HAP-1 (cell line): ENCODE results near the gene GNG13.

Source experiments
- DNase-seq, 2 experiments: peaks; one replicate each; pipeline ENCODE4 v3.0.0-alpha.2; 2016 to 2020; ENCODE audit warnings: low spot score in 2 of 2
- H3K27me3 ChIP-seq: fragments of 250-450 bp; sonication (Bioruptor Pico); 2 replicates; pipeline ENCODE4 v1.5.1; 2020; ENCODE audit warnings: low read depth, mild to moderate bottlenecking, moderate library complexity
- H3K36me3 ChIP-seq: fragments of 250-450 bp; sonication (Bioruptor Pico); replicated peaks from 2 replicates; pipeline ENCODE4 v1.5.1; 2020; ENCODE audit warnings: mild to moderate bottlenecking
- H3K4me1 ChIP-seq: fragments of 250-450 bp; sonication (Bioruptor Pico); 2 replicates; pipeline ENCODE4 v1.5.1; 2020; ENCODE audit warnings: mild to moderate bottlenecking
- H3K4me3 ChIP-seq: fragments of 250-450 bp; sonication (Bioruptor Pico); 2 replicates; pipeline ENCODE4 v1.5.1; 2020; ENCODE audit warnings: mild to moderate bottlenecking, moderate library complexity
- H3K9me3 ChIP-seq: fragments of 250-450 bp; sonication (Bioruptor Pico); 2 replicates; pipeline ENCODE4 v1.5.1; 2020; ENCODE audit warnings: mild to moderate bottlenecking, moderate library complexity
- in situ Hi-C: fragments of 300-500 bp; cut with MboI; formaldehyde crosslinking; loops from 3 replicates; pipeline ENCODE4 v1.14.3; 2020; ENCODE audit warnings: low sequenced_read_pairs, inconsistent platforms, mixed read lengths

The GNG13 gene

DNA sequence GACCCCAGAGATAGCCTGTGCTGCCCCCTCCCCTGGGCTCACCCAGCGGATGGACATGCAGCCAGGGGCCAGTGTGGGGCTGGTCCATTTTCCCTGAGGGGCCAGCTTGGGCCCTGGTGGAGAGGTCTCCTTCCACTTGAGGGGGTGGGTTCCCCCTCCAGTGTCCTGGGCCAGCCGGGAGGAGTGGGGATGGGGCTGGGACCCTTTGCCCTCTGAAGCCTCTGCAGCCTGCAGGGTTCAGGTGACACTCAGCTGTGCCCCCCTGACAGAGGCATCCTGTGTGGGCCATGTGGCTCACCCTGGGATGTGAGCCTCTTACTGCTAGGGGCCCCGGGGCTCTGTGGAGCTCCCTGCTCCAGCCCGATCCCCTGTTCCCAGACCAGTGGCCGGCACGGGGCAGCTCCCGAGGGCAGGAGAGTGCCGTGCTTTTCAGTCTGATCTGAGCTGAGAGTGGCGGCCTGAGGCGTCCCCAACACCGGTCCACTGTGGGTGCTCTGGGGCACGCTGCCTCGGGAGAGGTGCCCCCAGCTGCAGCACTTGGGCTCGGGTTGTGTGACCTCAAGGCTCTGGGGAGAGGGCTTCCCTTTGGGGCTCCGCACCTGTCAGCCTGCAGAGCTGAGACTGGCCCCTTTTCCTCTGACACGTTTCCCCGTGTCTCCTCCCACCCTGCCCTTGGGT, 439 bp upstream of the GNG13 start:
- 0 out of 2 replicates have a peak, but pooled peaks cover 2% of the 10 kb centered on the region for H3K4me1 ChIP-seq
- no peak for DNase-seq
- in situ Hi-C loops: no loop called here
- H3K4me3 ChIP-seq: no peak overlapping the region
- H3K9me3 ChIP-seq: no peaks in the 10 kb centered on the region
- peaks cover 14% of the 10 kb centered on the region for H3K36me3 ChIP-seq
- peaks cover 30% of the 10 kb centered on the region for H3K27me3 ChIP-seq

GRCh38 chr16:799111-799947, 1.2 kb downstream of the GNG13 start:
- H3K4me3 ChIP-seq: no peak overlapping the region
- DNase-seq: no peak
- in situ Hi-C loops: no loop called here
- peaks cover 23% of the 10 kb centered on the region for H3K36me3 ChIP-seq
- H3K4me1 ChIP-seq: 0 out of 2 replicates have a peak, but pooled peaks cover 2% of the 10 kb centered on the region
- H3K9me3 ChIP-seq: no peaks in the 10 kb centered on the region
- H3K27me3 ChIP-seq: peaks cover 30% of the 10 kb centered on the region

- peaks cover 30% of the 10 kb centered on the region for H3K27me3 ChIP-seq
- H3K4me1 ChIP-seq: 0 out of 2 replicates have a peak, but pooled peaks cover 2% of the 10 kb centered on the region
These were observed 1.9 kb downstream of the GNG13 start for GRCh38 chr16:798666-799065.

DNA sequence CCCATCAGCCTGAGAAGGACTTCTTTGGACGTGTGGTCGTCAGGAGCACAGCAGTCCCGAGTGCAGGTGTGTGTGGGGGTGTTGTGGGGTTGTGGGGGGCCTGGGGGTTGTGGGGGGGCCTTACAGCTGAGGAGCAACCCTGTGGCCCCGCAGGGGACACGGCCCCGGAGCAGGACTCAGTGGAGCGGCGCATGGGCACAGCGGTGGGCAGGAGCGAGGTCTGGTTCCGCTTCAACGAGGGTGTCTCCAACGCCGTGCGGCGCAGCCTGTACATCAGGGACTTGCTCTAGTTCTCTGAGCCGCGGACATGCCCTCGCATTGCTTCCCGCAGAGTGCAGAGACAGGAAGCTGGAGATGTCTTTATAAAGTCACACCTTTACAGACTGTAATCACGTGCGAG, 2.8 kb downstream of the GNG13 start:
- DNase-seq: no peak
- peaks cover 23% of the 10 kb centered on the region for H3K27me3 ChIP-seq
- in situ Hi-C loops: no loop called here
- H3K4me1 ChIP-seq: 0 out of 2 replicates have a peak, but pooled peaks cover 2% of the 10 kb centered on the region
- no peak overlapping the region for H3K4me3 ChIP-seq
- peaks cover 38% of the 10 kb centered on the region for H3K36me3 ChIP-seq
- no peaks in the 10 kb centered on the region for H3K9me3 ChIP-seq

More at GRCh38 chr16:798666-799065, 1.9 kb downstream of the GNG13 start:
- in situ Hi-C loops: no loop called here
- peaks cover 28% of the 10 kb centered on the region for H3K36me3 ChIP-seq
- H3K9me3 ChIP-seq: no peaks in the 10 kb centered on the region
- no peak overlapping the region for H3K4me3 ChIP-seq
- no peak for DNase-seq

- peak in 1 of 2 experiments; percentile 60 for DNase-seq
- Histone ChIP-seq H3K4me1 (0 out of 2 replicates have a peak, but pooled peaks cover 2% of the 10 kb centered on the region), H3K9me3 (no peaks in the 10 kb centered on the region), H3K4me3 (no peak overlapping the region), H3K27me3 (peaks cover 21% of the 10 kb centered on the region), H3K36me3 (peaks cover 44% of the 10 kb centered on the region)
- in situ Hi-C loops: no loop called here
These were observed 3.5 kb downstream of the GNG13 start for GRCh38 chr16:797120-797420.

- Histone ChIP-seq H3K9me3 (no peaks in the 10 kb centered on the region), H3K4me1 (0 out of 2 replicates have a peak, but pooled peaks cover 2% of the 10 kb centered on the region), H3K27me3 (peaks cover 15% of the 10 kb centered on the region), H3K4me3 (no peak overlapping the region), H3K36me3 (peaks cover 49% of the 10 kb centered on the region)
- in situ Hi-C loops: no loop called here
- DNase-seq: no peak
These were observed 4.0 kb downstream of the GNG13 start for GRCh38 chr16:796296-797119.

GRCh38 chr16:795580-796229, 4.8 kb downstream of the GNG13 start:
- Histone ChIP-seq H3K27me3 (peaks cover 7% of the 10 kb centered on the region), H3K4me1 (0 out of 2 replicates have a peak, but pooled peaks cover 2% of the 10 kb centered on the region), H3K4me3 (no peak overlapping the region), H3K9me3 (no peaks in the 10 kb centered on the region), H3K36me3 (peaks cover 57% of the 10 kb centered on the region)
- DNase-seq: no peak
- in situ Hi-C loops: no loop called here

DNA sequence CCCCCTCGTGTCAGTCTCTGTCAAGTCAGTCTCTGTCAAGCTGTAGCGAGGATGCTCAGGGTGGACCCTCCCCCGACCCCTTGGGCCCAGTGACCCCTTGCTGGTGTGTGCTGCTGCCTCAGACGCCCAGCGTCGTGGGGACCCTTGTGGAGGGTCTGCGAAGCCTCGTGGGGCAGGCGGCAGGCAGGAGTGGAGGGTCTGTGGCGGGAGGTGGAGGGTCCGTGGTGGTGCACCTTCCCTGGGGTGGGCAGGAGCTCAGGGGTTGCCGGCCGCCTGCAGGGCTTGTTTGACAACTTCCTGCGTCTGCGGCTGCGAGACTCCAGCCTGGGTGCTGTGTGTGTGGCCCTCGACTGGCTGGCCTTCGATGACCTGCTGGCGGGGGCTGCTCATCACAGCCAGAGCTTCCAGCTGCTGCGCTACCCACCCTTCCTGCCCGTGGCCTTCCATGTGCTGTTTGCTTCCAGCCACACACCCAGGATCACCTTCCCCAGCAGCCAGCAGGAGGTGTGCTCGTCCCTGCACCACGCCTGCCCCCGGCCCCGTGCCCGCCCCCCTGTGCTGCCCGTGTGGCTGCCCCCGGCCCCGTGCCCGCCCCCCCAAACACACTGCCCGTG, 5.6 kb downstream of the GNG13 start:
- Histone ChIP-seq H3K27me3 (no peaks in the 10 kb centered on the region; the same call in 1 of the 2 replicates), H3K9me3 (no peaks in the 10 kb centered on the region), H3K36me3 (peaks cover 65% of the 10 kb centered on the region), H3K4me1 (no peaks in the 10 kb centered on the region), H3K4me3 (no peak overlapping the region)
- in situ Hi-C loops: no loop called here
- no peak for DNase-seq

GRCh38 chr16:794091-794822, 6.3 kb downstream of the GNG13 start:
- Histone ChIP-seq H3K4me3 (no peak overlapping the region), H3K27me3 (no peaks in the 10 kb centered on the region), H3K4me1 (no peaks in the 10 kb centered on the region), H3K9me3 (no peaks in the 10 kb centered on the region), H3K36me3 (peaks cover 72% of the 10 kb centered on the region)
- no peak for DNase-seq
- in situ Hi-C loops: no loop called here

DNA sequence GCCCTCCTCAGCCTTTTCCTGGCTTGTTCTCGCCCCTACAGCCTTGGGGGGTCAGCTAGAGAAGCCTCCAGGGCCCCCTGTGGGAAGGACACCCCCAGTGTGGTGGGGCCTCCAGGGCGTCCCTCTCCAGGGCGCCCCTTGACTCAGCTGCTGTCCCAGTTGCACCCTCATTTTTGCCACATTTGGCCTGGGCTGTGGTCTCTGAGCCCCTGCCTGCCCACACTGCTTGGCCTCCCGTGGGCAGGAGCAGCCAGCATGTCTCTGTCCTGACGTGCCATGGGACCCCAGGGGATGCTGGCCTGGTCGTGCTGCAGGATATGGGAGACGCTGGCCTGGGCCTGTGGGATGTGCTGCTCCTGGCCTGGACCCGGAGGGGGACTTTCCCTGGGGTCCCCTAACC, 7.1 kb downstream of the GNG13 start:
- H3K36me3 ChIP-seq: peaks cover 77% of the 10 kb centered on the region
- DNase-seq: no peak
- no peaks in the 10 kb centered on the region for H3K4me1 ChIP-seq
- no peaks in the 10 kb centered on the region for H3K27me3 ChIP-seq
- H3K4me3 ChIP-seq: no peak overlapping the region
- in situ Hi-C loops: no loop called here
- H3K9me3 ChIP-seq: no peaks in the 10 kb centered on the region

GRCh38 chr16:792221-792995, 8.1 kb downstream of the GNG13 start:
- Histone ChIP-seq H3K4me1 (no peaks in the 10 kb centered on the region), H3K36me3 (peaks cover 79% of the 10 kb centered on the region), H3K4me3 (no peak overlapping the region), H3K9me3 (no peaks in the 10 kb centered on the region), H3K27me3 (no peaks in the 10 kb centered on the region)
- no peak for DNase-seq
- in situ Hi-C loops: no loop called here

DNA sequence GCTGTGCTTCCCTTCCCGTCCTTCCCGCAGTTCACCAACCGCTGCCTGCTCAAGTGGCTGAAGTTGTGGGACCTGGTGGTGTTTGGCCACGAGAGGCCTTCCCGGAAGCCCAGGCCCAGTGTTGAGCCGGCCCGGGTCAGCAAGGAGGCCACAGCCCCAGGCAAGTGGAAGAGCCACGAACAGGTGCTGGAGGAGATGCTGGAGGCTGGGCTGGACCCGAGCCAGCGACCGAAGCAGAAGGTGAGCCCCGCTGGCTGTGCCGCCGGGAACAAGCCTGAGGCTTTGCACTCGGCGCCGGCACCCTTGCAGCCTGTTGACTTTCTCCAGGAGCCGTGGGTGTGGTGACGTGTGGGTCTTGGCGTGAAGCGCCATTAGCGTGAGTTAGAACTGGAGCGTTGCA, 9.4 kb downstream of the GNG13 start:
- Histone ChIP-seq H3K4me1 (no peaks in the 10 kb centered on the region), H3K4me3 (no peak overlapping the region), H3K27me3 (no peaks in the 10 kb centered on the region), H3K36me3 (peaks cover 78% of the 10 kb centered on the region), H3K9me3 (no peaks in the 10 kb centered on the region)
- DNase-seq: no peak
- in situ Hi-C loops: no loop called here
